ENCODE data around the gene SSR4. TPM values are rescaled to one million over a fixed set of nuclear protein-coding genes. Genes with fewer than 3 reads are reported as not detected.

SSR4 gene
- total RNA-seq, 1 experiment from 2014 or later: 179 TPM

- Histone ChIP-seq H3K4me2 (ENCODE audit: insufficient read depth, insufficient read length, low read length) (no peak overlapping the region), H2BK5ac (ENCODE audit: insufficient read length, low read length) (no peak overlapping the region), H2AK5ac (ENCODE audit: insufficient read length, low read length) (no peak overlapping the region), H2BK20ac (ENCODE audit: low read depth, low read length, poor library complexity, severe bottlenecking) (no peak overlapping the region), H3K27ac (ENCODE audit: insufficient read length, low read depth, low read length) (no peak overlapping the region), H3K18ac (ENCODE audit: insufficient read length, low read depth, low read length) (no peak overlapping the region), H3K9me3 (ENCODE audit: control insufficient read depth, low read depth, low read length) (peaks cover 7% of the 10 kb centered on the region), H3K4me1 (ENCODE audit: insufficient read depth, low read length) (no peaks in the 10 kb centered on the region), H3K23ac (ENCODE audit: insufficient read length, low read depth, low read length) (no peak overlapping the region), H3K79me1 (ENCODE audit: insufficient read depth, low read depth, low read length, poor library complexity, severe bottlenecking) (no peaks in the 10 kb centered on the region), H4K8ac (replicated peaks; ENCODE audit: insufficient read length, low read depth, low read length) (no peak overlapping the region), H4K5ac (ENCODE audit: insufficient read length, low read depth, low read length) (no peak overlapping the region), H4K20me1 (ENCODE audit: control insufficient read depth, insufficient read depth, insufficient read length) (no peaks in the 10 kb centered on the region), H3K27me3 (ENCODE audit: insufficient read depth, low read length) (no peaks in the 10 kb centered on the region), H3K9ac (ENCODE audit: extremely low read depth, insufficient read length, low read length) (no peak overlapping the region), H2BK15ac (ENCODE audit: low read depth, low read length) (no peak overlapping the region), H2BK120ac (ENCODE audit: low read depth, low read length, poor library complexity, severe bottlenecking) (no peak overlapping the region), H3K4ac (ENCODE audit: low read depth, low read length) (no peak overlapping the region), H2BK12ac (ENCODE audit: insufficient read length, low read depth, low read length) (no peak overlapping the region), H3K14ac (ENCODE audit: insufficient read depth, low read length) (no peak overlapping the region), H3K56ac (ENCODE audit: insufficient read length, low read depth, low read length) (no peak overlapping the region), H3K23me2 (ENCODE audit: insufficient read length, low read depth, low read length, poor library complexity, severe bottlenecking) (no peaks in the 10 kb centered on the region), H4K91ac (ENCODE audit: insufficient read length, low read depth, low read length) (no peak overlapping the region), H3T11ph (ENCODE audit: low read length) (no peak overlapping the region), H2AFZ (ENCODE audit: low read length) (no peak overlapping the region), H3K79me2 (ENCODE audit: insufficient read depth, low read length) (no peaks in the 10 kb centered on the region)
- DNase-seq: no peak
- Mint-ChIP-seq H3K27me3 (ENCODE audit: low read depth) (peaks cover 10% of the 10 kb centered on the region), H3K36me3 (ENCODE audit: insufficient read depth in 1 of 3, low read depth in 3 of 3) (peaks cover 0 to 3% (median 2%) of the 10 kb centered on the region in 3 experiments; a peak in 4 of 7 replicates), H3K9me3 (peaks cover 51 to 65% of the 10 kb centered on the region in 2 experiments), H3K4me1 (peaks cover 4 to 6% of the 10 kb centered on the region in 2 experiments; a peak in 3 of 4 replicates), H3K27ac (no peak overlapping the region), H3K4me3 (0 out of 5 replicates have a peak overlapping the region, but pooled peaks of 1 of the 2 experiments have one; percentile 55)
- no CpG with 5 or more reads among the region's 18 CpGs for WGBS (ENCODE audit: extremely low coverage, insufficient read length, low lambda C conversion rate)
- TF ChIP-seq, protein P1, sequence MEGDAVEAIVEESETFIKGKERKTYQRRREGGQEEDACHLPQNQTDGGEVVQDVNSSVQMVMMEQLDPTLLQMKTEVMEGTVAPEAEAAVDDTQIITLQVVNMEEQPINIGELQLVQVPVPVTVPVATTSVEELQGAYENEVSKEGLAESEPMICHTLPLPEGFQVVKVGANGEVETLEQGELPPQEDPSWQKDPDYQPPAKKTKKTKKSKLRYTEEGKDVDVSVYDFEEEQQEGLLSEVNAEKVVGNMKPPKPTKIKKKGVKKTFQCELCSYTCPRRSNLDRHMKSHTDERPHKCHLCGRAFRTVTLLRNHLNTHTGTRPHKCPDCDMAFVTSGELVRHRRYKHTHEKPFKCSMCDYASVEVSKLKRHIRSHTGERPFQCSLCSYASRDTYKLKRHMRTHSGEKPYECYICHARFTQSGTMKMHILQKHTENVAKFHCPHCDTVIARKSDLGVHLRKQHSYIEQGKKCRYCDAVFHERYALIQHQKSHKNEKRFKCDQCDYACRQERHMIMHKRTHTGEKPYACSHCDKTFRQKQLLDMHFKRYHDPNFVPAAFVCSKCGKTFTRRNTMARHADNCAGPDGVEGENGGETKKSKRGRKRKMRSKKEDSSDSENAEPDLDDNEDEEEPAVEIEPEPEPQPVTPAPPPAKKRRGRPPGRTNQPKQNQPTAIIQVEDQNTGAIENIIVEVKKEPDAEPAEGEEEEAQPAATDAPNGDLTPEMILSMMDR (conservative IDR thresholded peaks at IDR 0.05): no peak
Measured at GRCh38 chrX:153763298-153763932, 31.1 kb upstream of the SSR4 start.

All from H9 (cell line).